Stimulated activated CD4-positive, alpha-beta T cell treated with anti-CD3 and anti-CD28 coated beads, TNF-alpha, amount 100 ng/mL, for 24 hours (primary cell): Measurements from ENCODE around the gene ZNF174.
A peak's percentile ranks its signal among the peaks of the same experiment; 100 is the strongest.

Experiments used
- DNase-seq, 3 experiments: peaks; one replicate each; pipeline ENCODE4 v3.0.0-alpha.2; 2020; ENCODE audit warnings: low read depth in 3 of 3

The ZNF174 gene

GRCh38 chr16:3443108-3444031, 42.4 kb downstream of the ZNF174 start, which contains the start of the genes NAA60 and ZNF597:
Gene NAA60 (plus strand): TSS chr16:3443680. CDS start chr16:3476228, 32,548 bp downstream.
Gene ZNF597 (minus strand): TSS chr16:3443504. CDS start chr16:3443153, 351 bp downstream.
- peak; percentile 54 to 77 (median 64) for DNase-seq

- DNase-seq, result no peak
Measured at GRCh38 chr16:3444032-3444388, 43.0 kb downstream of the ZNF174 start.

GRCh38 chr16:3454093-3454492, 53.1 kb downstream of the ZNF174 start:
- no peak for DNase-seq

GRCh38 chr16:3454631-3455147, 53.7 kb downstream of the ZNF174 start:
- no peak for DNase-seq

- DNase-seq, result peak; percentile 70 to 88 (median 75)
Measured at GRCh38 chr16:3457434-3458252, 56.6 kb downstream of the ZNF174 start.

GRCh38 chr16:3458278-3458851, 57.4 kb downstream of the ZNF174 start:
- no peak for DNase-seq

GRCh38 chr16:3458852-3459361, 57.9 kb downstream of the ZNF174 start:
- no peak for DNase-seq
